Hematopoietic multipotent progenitor cell treated with erythropoietin and hydrocortisone succinate and interleukin-3 and kit ligand, for 4 days (in vitro differentiated cells): ENCODE data around the gene KIF5A.
"Not testable (repeated sequence)": the region's sequence is repeated elsewhere in the genome, so short reads cannot be mapped to it uniquely, and the experiment has no call there.

Source experiments
- DNase-seq: peaks from one replicate; pipeline ENCODE4 v3.0.0-alpha.2; 2015

Gene KIF5A

DNA sequence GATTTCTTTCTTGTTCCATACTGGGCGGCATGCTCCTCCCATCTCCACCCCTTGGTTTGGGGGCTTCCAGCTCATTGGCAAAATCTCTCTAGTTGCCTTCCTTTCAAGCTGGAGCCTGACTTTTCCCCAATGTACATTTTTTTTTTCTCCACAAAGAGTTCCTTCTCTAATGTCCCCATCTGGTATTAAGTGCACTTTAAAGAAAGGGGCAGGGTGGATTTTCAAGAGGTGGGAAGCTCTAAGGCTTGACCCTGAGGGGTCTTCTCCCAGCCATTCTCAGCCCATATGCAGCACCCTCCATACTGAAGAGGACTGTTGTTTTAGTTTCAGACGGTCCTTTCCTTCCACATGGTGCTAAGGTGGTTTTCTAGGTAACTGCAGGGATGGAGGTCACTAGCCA, 35.3 kb downstream of the KIF5A start:
- no peak for DNase-seq

GRCh38 chr12:57586128-57586527, 36.3 kb downstream of the KIF5A start:
- DNase-seq, result no peak

- DNase-seq, result no peak
These were observed 37.1 kb downstream of the KIF5A start for GRCh38 chr12:57586832-57587429.

- DNase-seq, result not testable (repeated sequence)
These were observed 39.2 kb downstream of the KIF5A start for GRCh38 chr12:57588951-57589610.

- DNase-seq, result no peak
These were observed 40.6 kb downstream of the KIF5A start for GRCh38 chr12:57590479-57590863.

GRCh38 chr12:57590864-57591781, 41.3 kb downstream of the KIF5A start, which contains the start of gene PIP4K2C:
PIP4K2C (plus strand) TSS chr12:57591192; CDS start chr12:57591290, 98 bp downstream.
- peak; percentile 88 for DNase-seq

DNA sequence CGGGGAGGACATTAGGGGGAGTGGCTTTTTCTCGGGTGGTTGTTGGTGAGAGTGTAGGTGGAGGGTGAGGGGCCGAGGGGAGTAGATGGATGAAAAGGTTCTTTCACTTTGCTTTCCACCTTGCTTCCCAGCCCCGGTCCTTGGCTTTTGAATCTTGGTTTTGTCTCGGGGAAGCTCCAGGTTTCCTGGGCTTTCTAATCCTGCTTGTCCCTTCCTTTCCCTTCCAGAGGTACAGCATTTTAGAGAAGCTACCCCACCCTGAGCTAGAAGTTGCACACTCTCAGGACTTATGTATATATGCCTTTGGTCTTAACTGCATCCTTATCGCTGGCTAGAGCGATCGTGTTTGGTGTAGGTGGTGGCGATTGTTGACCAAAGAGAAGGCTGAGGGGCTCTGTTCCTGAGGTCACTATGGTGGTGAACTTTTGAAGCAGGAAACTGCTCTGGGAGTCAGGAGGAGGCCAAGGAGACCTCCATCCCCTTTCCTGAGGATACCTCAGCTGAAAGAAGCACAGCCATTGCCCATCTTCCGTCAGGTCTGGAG, 42.0 kb downstream of the KIF5A start:
- no peak for DNase-seq

DNA sequence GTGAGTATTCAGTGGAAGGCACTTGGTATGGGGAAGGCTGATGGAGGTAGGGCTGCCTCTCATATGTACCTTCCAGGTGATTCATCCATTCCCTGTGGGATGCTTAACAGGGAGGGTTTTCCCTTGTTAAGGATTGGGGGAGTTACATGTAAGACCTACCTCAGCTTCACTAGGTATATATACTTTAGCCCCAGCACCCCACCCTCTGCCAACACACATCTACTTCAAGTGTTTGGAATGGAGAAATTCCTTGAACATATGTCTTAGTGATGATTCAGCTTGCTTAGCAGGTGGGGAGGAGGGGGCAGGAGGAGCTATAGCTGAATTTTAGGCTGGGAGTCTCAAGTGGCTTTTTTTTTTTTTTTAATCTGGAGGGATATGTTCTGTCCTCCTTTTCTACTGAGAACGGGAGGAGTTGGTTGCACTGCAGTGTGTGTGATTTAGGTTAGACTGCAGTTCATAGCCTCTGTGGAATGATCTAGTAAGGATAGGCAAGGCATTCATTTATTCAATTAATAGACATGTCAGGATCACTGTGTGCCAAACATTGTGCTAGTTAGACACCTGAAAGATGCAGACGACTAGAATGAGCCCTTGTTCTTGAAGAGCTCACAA, 42.8 kb downstream of the KIF5A start:
- DNase-seq, result no peak

DNA sequence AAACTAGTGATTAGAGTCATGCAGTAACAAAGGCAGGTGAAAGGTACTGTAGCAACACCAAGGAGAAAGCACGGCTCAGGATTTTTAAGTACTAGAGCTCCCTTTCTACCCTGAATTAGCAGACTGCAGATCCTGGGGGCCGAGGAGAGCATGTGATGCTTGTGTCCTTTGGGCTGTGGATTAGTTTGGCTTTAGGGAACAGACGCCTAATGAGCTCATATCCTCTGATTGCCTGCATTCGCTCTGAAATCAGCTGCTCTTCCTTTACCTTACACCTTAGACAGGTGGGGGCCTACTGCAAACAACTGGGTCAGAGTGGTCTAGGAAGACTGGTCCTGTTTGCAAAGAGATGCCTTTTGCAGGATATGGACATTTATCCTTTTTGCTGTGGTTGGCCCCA, 43.3 kb downstream of the KIF5A start:
- DNase-seq, result no peak

- DNase-seq, result no peak
These were observed 50.6 kb downstream of the KIF5A start for GRCh38 chr12:57600395-57600794.

- no peak for DNase-seq
These were observed 52.7 kb downstream of the KIF5A start for GRCh38 chr12:57602544-57602943.

GRCh38 chr12:57603324-57603723, 53.5 kb downstream of the KIF5A start:
- no peak for DNase-seq

DNA sequence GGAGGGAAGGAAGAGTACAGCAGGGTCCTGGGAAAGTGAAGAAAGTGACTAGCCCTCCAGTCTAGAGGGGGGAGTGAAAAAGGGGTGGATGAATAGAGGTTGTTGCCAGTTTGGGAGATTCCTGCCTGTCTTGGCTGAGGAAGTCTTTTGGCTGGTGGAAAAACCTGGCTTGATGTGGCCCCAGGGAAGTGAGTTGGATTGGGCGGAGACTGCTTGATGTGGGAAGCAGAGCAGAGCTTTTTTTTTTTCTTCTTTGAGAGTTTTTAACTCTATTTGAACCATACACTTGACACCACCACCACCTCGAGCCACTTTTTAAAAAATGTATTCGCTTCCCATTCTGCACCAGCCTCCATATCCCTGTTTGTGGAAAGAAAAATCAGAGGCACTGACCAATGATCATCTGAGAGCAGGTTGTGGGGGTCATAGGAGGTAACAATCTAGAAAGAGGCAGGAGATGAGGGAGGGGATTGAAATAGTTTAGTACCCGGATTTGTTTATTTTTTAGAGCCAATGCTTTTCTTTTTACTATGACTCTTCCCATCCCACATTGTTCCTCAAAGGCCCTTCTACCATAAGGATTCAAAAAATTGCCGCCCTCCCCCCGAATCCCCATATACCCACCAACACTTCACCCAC, 54.1 kb downstream of the KIF5A start:
- DNase-seq, result no peak

DNA sequence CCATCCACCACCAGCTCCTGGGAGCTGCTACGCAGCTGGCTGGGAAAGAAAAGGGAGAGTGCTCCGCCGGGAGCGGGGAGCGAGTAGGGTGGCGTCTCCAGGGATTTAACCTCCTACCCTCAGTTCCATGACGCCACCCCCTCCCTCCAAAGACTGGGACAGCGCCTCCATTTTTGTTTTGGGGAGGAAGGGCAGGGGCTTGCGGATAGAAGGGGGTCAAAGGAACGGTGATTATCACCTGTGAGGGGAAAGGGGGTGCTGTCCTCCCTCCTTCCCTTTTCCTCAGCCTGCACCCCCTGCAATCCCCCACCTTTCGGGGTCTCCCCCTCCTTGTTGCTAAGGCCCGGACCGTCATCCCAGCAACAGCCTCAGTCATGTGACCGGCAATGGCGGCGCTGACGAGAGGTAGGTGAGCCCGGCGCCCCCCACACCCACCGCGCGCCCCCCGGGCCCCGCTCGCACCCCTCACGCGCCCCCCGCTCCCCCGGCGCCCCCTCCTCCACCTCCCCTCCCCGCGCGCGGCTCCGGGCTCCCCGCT, 54.7 kb downstream of the KIF5A start, which contains the start of gene DTX3:
Gene DTX3, plus strand, starts transcription at position 371 of the 538 bp plus-strand sequence. CDS start 1,694 bp downstream, outside the sequence.
- peak; percentile 44 for DNase-seq

GRCh38 chr12:57604992-57605810, 55.4 kb downstream of the KIF5A start:
- DNase-seq, result no peak

DNA sequence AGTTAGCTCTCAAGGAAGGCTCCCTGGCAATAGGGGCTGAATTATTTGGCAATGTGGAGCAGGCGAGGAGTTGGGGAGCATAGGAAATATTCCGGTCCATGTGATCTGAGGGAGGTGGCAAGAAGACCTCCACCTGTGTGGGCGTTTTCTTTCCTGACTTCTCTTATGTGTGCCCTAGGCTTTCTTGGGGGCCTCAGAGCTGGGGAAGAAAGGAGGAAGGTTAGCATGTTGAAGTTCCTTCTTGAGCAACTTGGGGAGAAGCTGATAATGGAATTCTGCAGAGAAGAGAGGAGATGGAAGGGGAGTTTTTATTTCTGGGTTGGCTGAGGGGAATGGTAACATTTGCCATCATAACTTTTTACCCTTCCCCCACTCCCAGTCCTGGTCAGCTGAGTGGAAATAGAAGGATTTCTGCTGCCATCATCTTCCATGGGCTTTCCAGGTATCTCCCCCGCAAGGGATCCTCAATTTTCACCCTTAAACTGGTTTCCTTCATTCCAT, 56.0 kb downstream of the KIF5A start:
- DNase-seq, result no peak

- DNase-seq, result no peak
These were observed 56.6 kb downstream of the KIF5A start for GRCh38 chr12:57606399-57606798.

GRCh38 chr12:57606821-57607220, 57.0 kb downstream of the KIF5A start:
- no peak for DNase-seq

DNA sequence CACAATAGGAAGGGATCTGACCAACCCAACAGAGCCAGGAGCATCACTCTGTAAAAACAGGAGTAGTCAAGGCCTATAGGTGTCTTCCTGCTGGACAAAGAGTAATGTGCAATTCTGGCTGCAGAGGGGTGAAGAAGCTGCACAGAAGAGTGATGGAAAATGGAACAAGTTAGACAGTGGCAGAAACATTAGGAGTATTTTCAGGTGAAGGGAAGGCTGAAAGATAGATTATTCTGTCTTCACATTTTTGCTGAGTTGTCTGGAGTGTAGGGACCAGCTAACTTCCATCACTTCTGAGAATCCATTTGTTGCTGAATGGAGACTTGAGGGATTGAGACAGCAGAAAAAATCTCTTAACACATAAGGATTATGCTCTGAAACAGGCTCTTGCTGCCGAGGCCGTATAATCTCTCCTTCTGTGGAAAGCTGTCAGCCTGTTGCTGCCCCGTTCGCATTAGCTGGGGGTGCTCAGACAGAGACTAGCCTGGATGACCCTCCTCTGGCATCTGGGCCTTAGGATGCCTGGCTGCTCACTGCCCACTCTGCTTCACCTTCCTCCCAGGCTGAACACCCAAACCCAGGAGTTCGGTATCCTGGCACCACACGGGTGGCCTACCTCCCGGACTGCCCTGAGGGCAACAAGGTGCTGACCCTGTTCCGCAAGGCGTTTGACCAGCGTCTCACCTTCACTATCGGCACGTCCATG, 58.3 kb downstream of the KIF5A start:
- no peak for DNase-seq

GRCh38 chr12:57609101-57609780, 59.4 kb downstream of the KIF5A start:
- DNase-seq, result no peak
